ENCODE measurements around the gene WFIKKN1.
A peak's percentile ranks its signal among the peaks of the same experiment; 100 is the strongest.

The WFIKKN1 gene

GRCh38 chr16:646679-647172, 15.9 kb downstream of the WFIKKN1 start:
- Histone ChIP-seq H3K36me3 (ENCODE audit: control insufficient read depth in 2 of 2, insufficient read depth in 1 of 2, low read length in 2 of 2) (peaks cover 0 to 9% of the 10 kb centered on the region in 2 experiments; a peak in 2 of 3 replicates), H3K4me1 (ENCODE audit: control insufficient read depth, insufficient read depth, low read length) (peaks cover 5% of the 10 kb centered on the region; the same call in 1 of the 2 replicates), H3K27ac (ENCODE audit: extremely low read depth, low read depth, low read length) (no peak overlapping the region), H3K9me3 (ENCODE audit: control insufficient read depth, insufficient read depth, low read depth, low read length) (no peaks in the 10 kb centered on the region), H3K4me3 (ENCODE audit: low read depth, low read length) (no peak overlapping the region)
- POLR2A ChIA-PET: interaction anchor here (1.5 kb wide), 1 partner anchor 10 kb away, joined by 3 read pairs; no protein-coding TSS in a partner anchor
- TF ChIP-seq ZNF292 (tag by site-specific recombination; IDR thresholded peaks at IDR 0.05; ENCODE audit: borderline replicate concordance, low read depth) (no peak), PATZ1 (tag by site-specific recombination; IDR thresholded peaks at IDR 0.05) (peak; percentile 56), HOXA7 (CRISPR knock-in tag; IDR thresholded peaks at IDR 0.05; ENCODE audit: borderline replicate concordance) (no peak)
- CTCF ChIA-PET: no interaction called here

GRCh38 chr16:647173-647902, 16.6 kb downstream of the WFIKKN1 start:
- Histone ChIP-seq H3K9me3 (ENCODE audit: control insufficient read depth, insufficient read depth, low read depth, low read length) (no peaks in the 10 kb centered on the region), H3K4me3 (ENCODE audit: low read depth, low read length) (no peak overlapping the region), H3K27ac (ENCODE audit: extremely low read depth, low read depth, low read length) (no peak overlapping the region), H3K36me3 (ENCODE audit: control insufficient read depth in 2 of 2, insufficient read depth in 1 of 2, low read length in 2 of 2) (peaks cover 0 to 15% of the 10 kb centered on the region in 2 experiments; a peak in 2 of 3 replicates), H3K4me1 (ENCODE audit: control insufficient read depth, insufficient read depth, low read length) (peaks cover 5% of the 10 kb centered on the region; the same call in 1 of the 2 replicates)
- CTCF ChIA-PET: interaction anchor here (0.9 to 1.3 kb wide), 3 partner anchors 11 to 25 kb away, joined by 3 to 4 read pairs (median 3); partner anchors contain the start of genes METTL26 and RHOT2
- no peak for TF ChIP-seq ZNF292 (tag by site-specific recombination; IDR thresholded peaks at IDR 0.05; ENCODE audit: borderline replicate concordance, low read depth)
- TF ChIP-seq ZBTB17 (tag by site-specific recombination; IDR thresholded peaks at IDR 0.05): peak; percentile 11; the same call in 1 of the 2 replicates
- peak; percentile 45; the same call in 1 of the 2 replicates for TF ChIP-seq ZNF600 (tag by site-specific recombination; IDR thresholded peaks at IDR 0.05)
- TF ChIP-seq BCL11B (tag by site-specific recombination; IDR thresholded peaks at IDR 0.05; ENCODE audit: low read depth): peak; percentile 64; the same call in 1 of the 2 replicates
- POLR2A ChIA-PET: interaction anchor here (1.5 kb wide), 1 partner anchor 11 kb away, joined by 3 read pairs; no protein-coding TSS in a partner anchor

GRCh38 chr16:648071-648780, 17.4 kb downstream of the WFIKKN1 start:
- POLR2A ChIA-PET: interaction anchor here (1.5 to 2.3 kb wide), 3 partner anchors 11 to 19 kb away, joined by 3 to 10 read pairs (median 7); partner anchors contain the start of genes METTL26 and RHOT2
- Histone ChIP-seq H3K9me3 (ENCODE audit: control insufficient read depth, insufficient read depth, low read depth, low read length) (no peaks in the 10 kb centered on the region), H3K36me3 (ENCODE audit: control insufficient read depth in 2 of 2, insufficient read depth in 1 of 2, low read length in 2 of 2) (peaks cover 0 to 24% of the 10 kb centered on the region in 2 experiments; a peak in 2 of 3 replicates), H3K27ac (ENCODE audit: extremely low read depth, low read depth, low read length) (peak overlapping the region; percentile 97), H3K4me1 (ENCODE audit: control insufficient read depth, insufficient read depth, low read length) (0 out of 2 replicates have a peak, but pooled peaks cover 5% of the 10 kb centered on the region), H3K4me3 (ENCODE audit: low read depth, low read length) (peak overlapping the region; percentile 37)
- CTCF ChIA-PET: interaction anchor here (0.7 to 1.6 kb wide), 5 partner anchors 10 to 26 kb away, joined by 3 to 5 read pairs (median 4); partner anchors contain the start of genes METTL26 and RHOT2
- no peak for TF ChIP-seq ZBTB1 (tag by site-specific recombination; IDR thresholded peaks at IDR 0.05)
- TF ChIP-seq ZNF24 (tag by site-specific recombination; IDR thresholded peaks at IDR 0.05): no peak
- TF ChIP-seq KLF17 (tag by site-specific recombination; IDR thresholded peaks at IDR 0.05): peak; percentile 59
- TF ChIP-seq KLF10 (tag by site-specific recombination; IDR thresholded peaks at IDR 0.05): peak; percentile 36; the same call in 1 of the 2 replicates
- no peak for TF ChIP-seq ZNF548 (tag by site-specific recombination; IDR thresholded peaks at IDR 0.05)
- 0 out of 2 replicates have a peak, but pooled peaks have one; percentile 35 for TF ChIP-seq ZSCAN5A (tag by site-specific recombination; IDR thresholded peaks at IDR 0.05)
- TF ChIP-seq CTCF (tag by site-specific recombination; IDR thresholded peaks at IDR 0.05): peak; percentile 94
- TF ChIP-seq GLIS1 (tag by site-specific recombination; IDR thresholded peaks at IDR 0.05): peak; percentile 74
- no peak for TF ChIP-seq ZNF830 (tag by site-specific recombination; IDR thresholded peaks at IDR 0.05; ENCODE audit: low read depth)
- no peak for TF ChIP-seq ZNF626 (tag by site-specific recombination; IDR thresholded peaks at IDR 0.05)
- TF ChIP-seq HIC1 (tag by site-specific recombination; IDR thresholded peaks at IDR 0.05): peak; percentile 95
- TF ChIP-seq BCL11B (tag by site-specific recombination; IDR thresholded peaks at IDR 0.05; ENCODE audit: low read depth): peak; percentile 89
- TF ChIP-seq ZNF2 (tag by site-specific recombination; IDR thresholded peaks at IDR 0.05): peak; percentile 84

Measured in HEK293 (cell line).